ENCODE data around the gene CEP41. TPM values are rescaled to one million over a fixed set of nuclear protein-coding genes. Genes with fewer than 3 reads are reported as not detected.

Gene CEP41
- total RNA-seq, 1 experiment from 2014 or later: 23.0 TPM

DNA sequence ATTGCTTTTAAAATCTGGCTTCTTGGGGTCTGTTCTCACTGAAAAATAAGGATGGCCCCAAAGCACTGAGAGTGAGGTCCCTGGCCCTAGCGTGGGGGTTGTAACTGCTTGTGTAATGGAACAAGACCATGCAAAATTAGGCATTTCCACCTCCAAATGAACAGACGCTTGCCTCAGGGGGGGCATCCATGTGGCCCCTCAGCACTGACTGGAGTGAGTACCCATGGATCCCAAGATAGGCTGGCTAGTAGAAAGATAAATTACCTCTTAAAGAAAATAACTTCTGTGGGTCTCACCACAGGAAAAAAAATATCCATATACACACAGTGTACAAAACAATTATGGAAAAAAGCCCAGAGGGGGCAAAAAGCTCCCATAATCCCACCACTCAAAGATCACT lies 75.7 kb downstream of the CEP41 start:
- DNase-seq (ENCODE audit: low read depth): no peak
- in situ Hi-C loops (cut with HindIII; ENCODE audit: low pct_unique_long_range_greater_than_20kb, low sequenced_read_pairs): no loop called here

- in situ Hi-C loops (cut with HindIII; ENCODE audit: low pct_unique_long_range_greater_than_20kb, low sequenced_read_pairs): no loop called here
- no peak for DNase-seq (ENCODE audit: low read depth)
Observed at GRCh38 chr7:130364451-130364850, 76.4 kb downstream of the CEP41 start.

GRCh38 chr7:130363026-130363847 lies 77.6 kb downstream of the CEP41 start:
- DNase-seq (ENCODE audit: low read depth): peak; percentile 69
- in situ Hi-C loops (cut with HindIII; ENCODE audit: low pct_unique_long_range_greater_than_20kb, low sequenced_read_pairs): no loop called here

DNA sequence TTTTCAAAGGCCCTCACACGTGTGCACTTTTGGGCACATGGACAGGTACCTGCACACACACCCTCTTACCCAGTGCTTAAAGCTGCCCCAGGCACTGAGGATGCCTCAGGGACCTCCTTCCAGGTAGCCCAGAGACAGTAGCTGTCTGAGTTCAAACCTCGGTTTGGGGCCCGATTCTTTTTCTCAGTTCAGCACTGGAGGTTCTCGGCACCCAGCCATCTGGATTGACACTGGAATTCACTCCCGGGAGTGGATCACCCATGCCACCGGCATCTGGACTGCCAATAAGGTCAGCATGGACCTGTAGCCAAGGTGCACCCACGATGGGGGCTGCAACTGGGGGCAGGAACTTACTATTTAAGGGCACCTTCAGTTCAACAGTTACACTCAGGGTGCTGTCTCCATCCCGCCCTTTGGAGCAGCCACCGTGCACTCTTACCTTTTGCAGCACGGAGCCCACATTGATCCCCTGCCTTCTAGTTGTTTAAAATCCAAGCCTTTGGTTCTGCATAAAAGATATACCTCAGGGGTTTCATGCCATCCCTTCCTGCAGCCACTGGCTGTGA lies 78.5 kb downstream of the CEP41 start:
- in situ Hi-C loops (cut with HindIII; ENCODE audit: low pct_unique_long_range_greater_than_20kb, low sequenced_read_pairs): no loop called here
- DNase-seq (ENCODE audit: low read depth): no peak

DNA sequence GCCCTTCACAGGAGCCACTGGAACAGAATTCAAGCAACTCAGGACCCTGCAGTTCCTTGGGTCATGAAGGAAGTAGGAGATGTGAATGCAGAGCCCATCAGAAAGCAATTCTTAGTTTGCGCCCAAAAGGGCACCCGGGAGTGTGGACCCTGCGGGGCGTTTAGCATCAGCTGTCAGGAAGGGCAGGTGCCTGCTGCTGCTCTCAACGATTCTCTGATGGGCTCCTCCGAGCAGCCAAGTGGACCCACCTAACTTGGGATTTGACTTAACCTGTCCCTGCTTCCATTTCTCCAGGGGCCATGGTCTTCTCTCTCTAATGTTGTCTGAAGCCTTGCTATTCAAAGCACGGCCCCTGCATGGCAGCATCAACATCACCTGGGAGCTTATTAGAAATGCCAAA lies 79.1 kb downstream of the CEP41 start:
- no peak for DNase-seq (ENCODE audit: low read depth)
- in situ Hi-C loops (cut with HindIII; ENCODE audit: low pct_unique_long_range_greater_than_20kb, low sequenced_read_pairs): no loop called here

- in situ Hi-C loops (cut with HindIII; ENCODE audit: low pct_unique_long_range_greater_than_20kb, low sequenced_read_pairs): no loop called here
- DNase-seq (ENCODE audit: low read depth): no peak
Observed at GRCh38 chr7:130360518-130360917, 80.3 kb downstream of the CEP41 start.

GRCh38 chr7:130359276-130359857 lies 81.4 kb downstream of the CEP41 start:
- DNase-seq (ENCODE audit: low read depth): no peak
- in situ Hi-C loops (cut with HindIII; ENCODE audit: low pct_unique_long_range_greater_than_20kb, low sequenced_read_pairs): no loop called here

- in situ Hi-C loops (cut with HindIII; ENCODE audit: low pct_unique_long_range_greater_than_20kb, low sequenced_read_pairs): no loop called here
- DNase-seq (ENCODE audit: low read depth): no peak
Observed at GRCh38 chr7:130358471-130358870, 82.3 kb downstream of the CEP41 start.

GRCh38 chr7:130356876-130357611 lies 83.8 kb downstream of the CEP41 start:
- peak; percentile 77 for DNase-seq (ENCODE audit: low read depth)
- in situ Hi-C loops (cut with HindIII; ENCODE audit: low pct_unique_long_range_greater_than_20kb, low sequenced_read_pairs): no loop called here

DNA sequence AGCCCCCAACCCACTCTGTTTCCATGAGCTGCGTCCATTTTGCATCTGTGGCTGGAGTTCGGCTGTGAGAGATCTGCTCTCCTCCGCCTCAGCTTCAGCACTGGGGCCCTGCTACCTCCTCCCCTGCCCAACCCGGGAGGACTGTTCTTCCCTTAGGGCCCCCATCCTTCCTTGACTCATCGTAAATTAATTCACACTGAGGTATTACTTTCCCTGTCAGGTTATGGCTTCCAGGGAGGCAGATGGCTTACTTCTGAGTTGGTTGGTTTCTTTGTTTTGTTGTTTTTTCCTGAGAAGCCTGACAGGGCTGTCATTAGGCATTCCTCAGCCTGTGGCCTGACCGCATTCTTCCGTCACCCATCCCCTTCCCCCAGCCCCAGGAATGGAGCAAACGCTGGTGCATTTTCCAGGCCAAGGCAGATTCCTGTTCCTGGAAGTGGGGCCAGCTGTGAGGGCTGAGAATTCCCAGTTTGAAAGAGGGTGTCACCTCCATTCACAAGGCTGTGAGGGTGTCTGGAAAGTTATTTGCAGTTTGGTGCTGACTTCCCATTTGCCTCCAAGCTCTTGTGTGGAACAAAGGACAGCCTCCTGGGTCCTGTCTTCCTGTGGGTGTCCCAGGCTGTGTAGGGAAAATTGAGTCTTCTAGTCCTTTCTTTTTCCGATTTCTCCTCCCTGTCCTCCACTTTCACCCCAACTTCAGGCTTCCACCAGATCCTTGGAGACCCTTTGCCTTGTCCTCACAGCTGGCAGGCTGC lies 84.5 kb downstream of the CEP41 start:
- peak; percentile 96 for DNase-seq (ENCODE audit: low read depth)
- in situ Hi-C loops (cut with HindIII; ENCODE audit: low pct_unique_long_range_greater_than_20kb, low sequenced_read_pairs): no loop called here

DNA sequence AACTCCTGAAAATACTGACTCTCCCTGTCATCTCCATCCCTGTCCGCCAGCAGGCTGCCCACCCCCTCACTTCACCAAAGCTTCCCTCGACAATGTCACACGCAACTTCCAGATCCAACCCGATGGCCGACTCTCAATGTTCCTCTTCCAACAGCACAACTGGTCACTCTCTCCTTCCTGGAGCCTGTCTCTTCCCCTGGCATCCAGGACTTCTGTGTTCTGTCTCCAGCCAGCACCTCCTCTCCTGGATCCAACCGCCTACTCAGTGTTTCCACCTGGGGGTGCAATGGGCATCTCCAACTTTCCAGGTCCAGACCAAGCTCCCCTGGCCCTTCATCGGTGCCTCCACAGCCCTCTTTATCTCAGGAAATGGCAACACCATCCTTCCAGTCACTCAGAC lies 87.6 kb downstream of the CEP41 start:
- no peak for DNase-seq (ENCODE audit: low read depth)
- in situ Hi-C loops (cut with HindIII; ENCODE audit: low pct_unique_long_range_greater_than_20kb, low sequenced_read_pairs): no loop called here

DNA sequence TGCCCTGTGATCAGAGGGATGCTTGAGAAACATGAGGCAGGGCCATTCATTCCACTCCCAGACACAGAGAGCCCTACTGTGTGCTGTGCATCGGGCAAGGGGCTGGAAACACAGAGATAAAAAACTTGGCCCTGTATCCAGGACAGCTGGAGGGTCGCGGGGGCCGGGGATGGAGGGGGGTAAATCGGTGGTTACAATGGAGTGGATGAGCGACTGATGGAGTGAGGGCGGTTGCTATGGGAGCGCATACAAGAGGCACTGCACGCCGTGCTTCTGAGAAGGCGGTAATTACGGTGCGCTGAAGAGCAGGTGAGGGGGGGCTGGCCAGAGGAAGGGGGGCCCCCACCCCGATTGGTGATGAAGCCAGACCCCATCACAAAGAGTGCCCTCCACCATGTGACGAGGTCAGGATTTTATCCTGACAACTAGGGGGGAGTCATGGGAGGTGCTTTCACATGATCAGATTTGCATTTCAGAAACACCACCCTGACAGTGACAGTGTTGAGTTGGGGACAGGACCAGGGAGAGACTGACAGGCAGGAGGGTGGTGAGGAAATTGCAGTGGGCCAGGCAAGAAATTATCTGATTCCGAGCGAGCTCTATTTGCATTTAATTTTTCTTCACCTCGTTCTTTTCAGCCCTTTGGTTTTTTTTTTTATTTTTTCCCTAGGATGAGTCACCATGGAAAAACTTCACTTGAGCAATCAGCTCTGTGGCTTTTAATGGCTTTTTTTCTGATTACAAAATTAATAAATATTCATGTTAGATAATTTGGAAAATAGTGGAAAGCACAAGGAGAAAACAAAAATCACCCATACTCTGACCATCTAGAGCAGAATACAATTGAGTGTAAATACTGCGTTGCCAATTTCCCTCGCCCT lies 88.4 kb downstream of the CEP41 start:
- in situ Hi-C loops (cut with HindIII; ENCODE audit: low pct_unique_long_range_greater_than_20kb, low sequenced_read_pairs): no loop called here
- DNase-seq (ENCODE audit: low read depth): peak; percentile 28

DNA sequence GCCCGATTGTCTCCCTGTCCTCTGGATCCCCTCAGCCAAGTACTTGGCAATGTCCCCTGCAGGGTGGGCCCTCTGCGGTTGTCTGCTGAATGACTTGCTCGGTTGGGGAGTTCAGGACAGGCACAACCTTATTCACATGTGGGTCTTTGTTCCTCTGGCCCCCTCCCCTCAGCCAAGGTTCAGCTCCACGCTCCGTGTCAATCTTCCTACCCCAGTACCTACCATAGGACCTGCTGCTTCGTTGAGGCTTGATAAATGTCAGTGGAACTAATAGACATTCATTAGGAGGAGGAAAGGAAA lies 89.1 kb downstream of the CEP41 start:
- DNase-seq (ENCODE audit: low read depth): no peak
- in situ Hi-C loops (cut with HindIII; ENCODE audit: low pct_unique_long_range_greater_than_20kb, low sequenced_read_pairs): no loop called here

DNA sequence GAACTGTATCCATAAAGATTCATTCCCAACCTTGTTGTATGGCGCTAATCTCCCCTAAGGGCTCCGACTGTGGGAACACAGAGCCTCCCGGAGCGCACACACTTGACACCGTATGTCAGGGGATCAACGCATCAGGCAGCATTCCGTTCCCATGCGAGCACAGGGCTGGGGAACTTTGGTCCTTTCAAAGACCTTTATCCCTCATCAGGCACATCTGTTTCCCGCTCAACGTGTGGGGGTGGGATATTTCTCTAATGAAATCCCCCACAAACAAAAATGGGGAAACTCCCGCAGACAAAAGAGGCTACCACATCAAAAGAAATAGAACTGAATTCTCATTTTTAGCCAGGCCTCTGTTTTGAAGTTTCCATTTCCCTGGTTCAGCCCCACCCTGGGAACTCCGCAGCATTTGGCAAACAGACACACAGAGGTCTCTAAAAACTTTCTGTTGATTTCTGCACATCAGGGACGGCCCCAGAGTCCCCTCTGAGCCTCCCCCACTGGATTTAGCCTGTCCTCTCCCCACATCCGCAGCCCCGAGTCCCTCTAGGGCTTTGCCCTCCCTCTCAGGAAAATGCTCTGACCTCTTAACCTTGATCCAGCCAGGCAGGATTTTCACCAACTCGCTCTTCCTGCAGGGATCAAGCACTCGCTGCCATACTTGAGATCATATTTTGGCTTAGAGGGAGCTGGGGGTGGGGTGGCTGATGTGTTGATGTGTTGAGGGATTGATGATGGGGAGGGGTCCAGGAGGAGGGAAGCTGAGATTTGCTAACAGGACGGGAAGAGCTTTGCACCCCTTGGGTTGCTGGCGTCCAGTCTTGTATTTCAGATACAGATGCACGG lies 89.6 kb downstream of the CEP41 start:
- no peak for DNase-seq (ENCODE audit: low read depth)
- in situ Hi-C loops (cut with HindIII; ENCODE audit: low pct_unique_long_range_greater_than_20kb, low sequenced_read_pairs): no loop called here

DNA sequence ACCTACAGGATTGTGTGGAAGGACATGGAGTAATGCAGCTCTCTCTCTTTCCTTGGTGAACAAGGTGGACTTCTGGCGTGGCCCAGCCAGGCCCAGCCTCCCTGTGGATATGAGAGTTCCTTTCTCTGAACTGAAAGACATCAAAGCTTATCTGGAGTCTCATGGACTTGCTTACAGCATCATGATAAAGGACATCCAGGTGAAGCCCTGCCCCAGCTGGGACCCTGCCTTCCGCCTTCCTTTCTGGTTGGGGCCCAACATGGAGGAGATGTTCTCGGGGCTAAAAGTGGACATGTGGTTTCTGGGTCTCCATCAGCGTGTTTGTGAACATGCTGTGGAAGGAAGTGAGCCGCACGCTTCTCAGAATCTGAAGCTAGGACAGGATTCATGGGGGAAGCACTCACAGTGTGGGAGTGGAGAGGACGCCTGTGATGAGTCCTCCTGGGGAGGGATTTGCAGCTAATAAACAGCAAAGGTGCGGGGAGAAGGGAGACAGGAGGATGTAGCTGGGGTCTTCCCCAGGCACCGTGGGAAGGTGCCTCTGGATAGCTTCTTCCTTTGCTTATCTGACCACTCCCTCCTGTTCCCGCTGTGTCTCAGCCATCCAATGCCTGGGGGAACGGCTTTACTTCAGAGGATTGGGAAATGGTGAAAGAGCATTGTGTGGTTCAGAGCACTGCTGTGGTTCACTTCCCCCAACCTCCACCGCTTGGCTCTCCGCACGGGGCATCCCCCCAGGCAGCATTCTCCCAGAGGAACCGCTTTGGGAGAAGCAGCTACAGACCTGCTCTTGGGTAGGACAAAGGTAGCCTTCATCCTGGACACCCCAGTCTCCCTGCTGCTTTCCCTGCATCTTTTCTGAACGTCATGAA lies 90.7 kb downstream of the CEP41 start:
- no peak for DNase-seq (ENCODE audit: low read depth)
- in situ Hi-C loops (cut with HindIII; ENCODE audit: low pct_unique_long_range_greater_than_20kb, low sequenced_read_pairs): no loop called here

DNA sequence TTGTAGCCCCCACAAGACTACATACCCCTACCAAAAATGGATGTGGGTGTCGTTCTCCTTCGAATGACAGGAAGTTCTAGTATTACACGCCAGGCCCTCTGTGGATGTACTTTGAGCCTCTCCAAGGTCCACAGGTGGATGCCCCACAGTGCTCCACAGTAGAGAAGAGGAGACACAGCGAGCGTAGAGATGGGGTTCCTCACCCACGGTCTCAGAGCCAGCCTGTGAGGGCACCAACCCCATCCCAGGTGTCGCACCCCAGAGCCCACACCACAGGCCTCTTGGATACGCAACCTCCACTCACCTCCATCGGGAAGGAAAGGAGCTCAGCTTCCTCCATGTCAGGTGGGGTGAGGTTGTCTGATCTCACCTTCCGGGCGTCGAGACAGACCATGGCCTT lies 93.9 kb downstream of the CEP41 start:
- in situ Hi-C loops (cut with HindIII; ENCODE audit: low pct_unique_long_range_greater_than_20kb, low sequenced_read_pairs): no loop called here
- DNase-seq (ENCODE audit: low read depth): no peak
